IPS DF 4.7 (cell line): ENCODE data around the gene USP53.
"Not testable (repeated sequence)": the region's sequence is repeated elsewhere in the genome, so short reads cannot be mapped to it uniquely, and the experiment has no call there.

Source experiments
- DNase-seq: peaks from one replicate; pipeline ENCODE4 v3.0.0-alpha.2; 2013; ENCODE audit warnings: low spot score; ENCODE audit errors: extremely low read depth

Gene USP53

GRCh38 chr4:119315036-119315435 is 102.5 kb downstream of the USP53 start:
- DNase-seq = no peak

- no peak for DNase-seq
These were observed 105.5 kb downstream of the USP53 start for GRCh38 chr4:119317990-119318389.

GRCh38 chr4:119321921-119322687 is 109.6 kb downstream of the USP53 start, which contains the start of gene FABP2:
Gene FABP2 (minus strand): TSS chr4:119322138. CDS start chr4:119322102, 36 bp downstream.
- DNase-seq = no peak

GRCh38 chr4:119328695-119329094 is 116.2 kb downstream of the USP53 start:
- DNase-seq = no peak

- DNase-seq = no peak
These were observed 117.5 kb downstream of the USP53 start for GRCh38 chr4:119329835-119330620.

GRCh38 chr4:119336332-119336979 is 123.9 kb downstream of the USP53 start:
- DNase-seq = not testable (repeated sequence)

GRCh38 chr4:119337010-119337409 is 124.5 kb downstream of the USP53 start:
- no peak for DNase-seq

- not testable (repeated sequence) for DNase-seq
These were observed 127.4 kb downstream of the USP53 start for GRCh38 chr4:119339895-119340294.

GRCh38 chr4:119343293-119343692 is 130.8 kb downstream of the USP53 start:
- not testable (repeated sequence) for DNase-seq
